HepG2 (cell line): ENCODE results near the gene PEX5. TPM values are rescaled to one million over a fixed set of nuclear protein-coding genes. Genes with fewer than 3 reads are reported as not detected.

Source experiments
- ATAC-seq: fragments of 200-7000 bp; cut with Tn5 transposase; 3 replicates; pipeline ENCODE4 v1.9.1; 2020; ENCODE audit warnings: mild to moderate bottlenecking, moderate library complexity
- BruUV-seq: library from RNA; stranded (reverse); fragments of 400-500 nt; replicated peaks from 2 replicates; lab custom pipeline; 2021; lab: Mats Ljungman, UMichigan
- CTCF ChIA-PET: fragments of 300-600 bp; formaldehyde crosslinking; extraction: SDS; loops from one replicate; lab custom pipeline; 2021; ENCODE audit warnings: low total read pairs, inconsistent platforms, low intra/inter-chr PET ratio; lab: Yijun Ruan, JAX
- POLR2A ChIA-PET: fragments of 350-600 bp; sonication (Branson Sonifier 250); formaldehyde crosslinking; loops from one replicate; lab custom pipeline; 2020; ENCODE audit warnings: antibody characterized with exemption, inconsistent platforms; lab: Yijun Ruan, JAX
- DNase-seq: peaks from one replicate; pipeline ENCODE4 v3.0.0-alpha.2; 2015; ENCODE audit warnings: low spot score
- FAIRE-seq: peaks from 3 replicates; lab custom pipeline; 2011; peaks lifted over from hg19 to GRCh38; lab: Jason Lieb, UNC
- H2AFZ ChIP-seq: one replicate; pipeline ENCODE4 v1.6.1; 2011; ENCODE audit warnings: low read length, inconsistent platforms
- H3K27ac ChIP-seq: fragments of 300-600 bp; 3 replicates; pipeline ENCODE4 v1.8.0; 2011; ENCODE audit warnings: mixed run types, mild to moderate bottlenecking, mixed read lengths, low read length, inconsistent platforms; ENCODE audit not compliant: insufficient read depth; ENCODE audit errors: extremely low read length
- H3K27me3 ChIP-seq, 2 experiments: fragments of 200-600 bp in 1 of 2; 2 replicates in 1 of 2; 3 replicates in 1 of 2; pipeline versions ENCODE4 v1.6.0 to v1.8.0; 2011; ENCODE audit warnings: low read length in 2 of 2, mild to moderate bottlenecking in 2 of 2, moderate library complexity in 2 of 2, inconsistent platforms in 1 of 2; ENCODE audit not compliant: insufficient read depth in 2 of 2, control insufficient read depth in 1 of 2
- H3K36me3 ChIP-seq, 2 experiments: fragments of 200-600 bp in 1 of 2; replicated peaks in 1 of 2; 2 replicates in 1 of 2; 3 replicates in 1 of 2; pipeline versions ENCODE4 v1.5.1 to v1.8.0; 2011; ENCODE audit warnings: low read length in 2 of 2, inconsistent platforms in 1 of 2; ENCODE audit not compliant: insufficient read depth in 2 of 2, control insufficient read depth in 1 of 2
- H3K4me1 ChIP-seq: 2 replicates; pipeline ENCODE4 v1.5.1; 2012; ENCODE audit warnings: low read length, inconsistent platforms; ENCODE audit not compliant: insufficient read depth
- H3K4me2 ChIP-seq: 2 replicates; pipeline ENCODE4 v1.6.0; 2011; ENCODE audit warnings: low read depth, low read length, inconsistent platforms
- H3K4me3 ChIP-seq, 3 experiments: fragments of 200-600 bp in 1 of 3; sonication (generic), shearing (Covaris generic) in 1 of 3; replicated peaks in 1 of 3; 2 replicates each; pipeline ENCODE4 v1.5.1; 2011 to 2016; ENCODE audit warnings: low read length in 3 of 3, inconsistent platforms in 2 of 3, low read depth in 2 of 3, mild to moderate bottlenecking in 2 of 3, control low read depth in 1 of 3, mixed read lengths in 1 of 3; ENCODE audit not compliant: insufficient read depth in 1 of 3
- H3K79me2 ChIP-seq: one replicate; pipeline ENCODE4 v1.6.1; 2011; ENCODE audit warnings: low read length, inconsistent platforms; ENCODE audit not compliant: insufficient read depth
- H3K9ac ChIP-seq: 2 replicates; pipeline ENCODE4 v1.6.0; 2011; ENCODE audit warnings: mild to moderate bottlenecking, low read depth, low read length, inconsistent platforms; ENCODE audit not compliant: insufficient read depth
- H3K9me3 ChIP-seq: 2 replicates; pipeline ENCODE4 v1.5.1; 2012; ENCODE audit warnings: mild to moderate bottlenecking, low read length
- H4K20me1 ChIP-seq: 2 replicates; pipeline ENCODE4 v1.6.0; 2011; ENCODE audit warnings: inconsistent platforms, mild to moderate bottlenecking, low read length, moderate library complexity; ENCODE audit not compliant: insufficient read depth
- ATRX ChIP-seq: sonication (generic); formaldehyde crosslinking; IDR thresholded peaks from 2 replicates; pipeline ENCODE4 v1.4.0; 2020; ENCODE audit warnings: missing genetic modification reagents, borderline replicate concordance
- GATA4 ChIP-seq: sonication (generic); IDR thresholded peaks from 2 replicates; pipeline ENCODE4 v1.6.1; 2016; ENCODE audit warnings: antibody characterized with exemption, low read depth, borderline replicate concordance
- HHEX ChIP-seq: IDR thresholded peaks from 2 replicates; pipeline ENCODE4 v1.6.1; 2016; ENCODE audit warnings: control low read depth
- KDM4B ChIP-seq: sonication (generic); formaldehyde crosslinking; IDR thresholded peaks from 2 replicates; pipeline ENCODE4 v1.4.0; 2020; ENCODE audit warnings: missing genetic modification reagents
- NFE2 ChIP-seq: sonication (generic); formaldehyde crosslinking; IDR thresholded peaks from 2 replicates; pipeline ENCODE4 v1.4.0; 2020; ENCODE audit warnings: missing genetic modification reagents
- SNRNP70 ChIP-seq: fragments of 200-400 bp; formaldehyde crosslinking; IDR thresholded peaks from 2 replicates; pipeline ENCODE4 v1.6.1; 2017; ENCODE audit warnings: mild to moderate bottlenecking, low read depth, low read length, moderate library complexity
- XBP1 ChIP-seq: sonication (generic); formaldehyde crosslinking; IDR thresholded peaks from 2 replicates; pipeline ENCODE4 v1.5.0; 2020; ENCODE audit warnings: missing genetic modification reagents
- ZFP36 ChIP-seq: fragments of 150-350 bp; IDR thresholded peaks from 2 replicates; pipeline ENCODE4 v1.6.1; 2018; ENCODE audit warnings: borderline replicate concordance, low read length, low read depth; ENCODE audit not compliant: partially characterized antibody
- ZNF782 ChIP-seq: sonication (generic); formaldehyde crosslinking; IDR thresholded peaks from 2 replicates; pipeline ENCODE4 v1.4.0; 2020; ENCODE audit warnings: missing genetic modification reagents, mild to moderate bottlenecking, borderline replicate concordance
- WGBS: methylation state at CpG from one replicate; pipeline ENCODE4 v1.1.6; 2017; ENCODE audit warnings: low lambda C conversion rate; 5-methylcytosine and 5-hydroxymethylcytosine counted together
- in situ Hi-C: cut with HindIII; loops from 2 replicates; pipeline ENCODE4 v1.10.0; 2017; ENCODE audit warnings: low pct_unique_long_range_greater_than_20kb; ENCODE audit not compliant: extremely low pct_ligation_motif_present
- intact Hi-C: fragments of 100-400 bp; cut with micrococcal nuclease; formaldehyde crosslinking; loops from one replicate; pipeline ENCODE4 v1.10.0; 2022; ENCODE audit not compliant: unreplicated experiment
- polyA plus RNA-seq, 8 experiments: library from polyadenylated mRNA; depleted of rRNA in 3 of 8; stranded (reverse) in 7 of 8; unstranded in 1 of 8; fragments of >200 nt; fragmentation: Illumina TruSeq in 4 of 8; extraction: Trizol in 4 of 8; gene quantifications; 2 replicates each; pipeline versions ENCODE4 v1.2.1 to v1.2.3, GENCODE V29; 2011 to 2016; ENCODE audit warnings: low read depth in 4 of 8, missing spikeins in 1 of 8, mixed read lengths in 1 of 8; ENCODE audit not compliant: insufficient read depth in 1 of 8
- total RNA-seq, 5 experiments: library from RNA; depleted of rRNA; stranded (reverse); fragments of >200 nt; fragmentation: Illumina TruSeq; extraction: Trizol; gene quantifications; 2 replicates each; pipeline ENCODE4 v1.2.3, GENCODE V29; 2016; ENCODE audit warnings: low read depth in 1 of 5

Gene PEX5
- total and polyA plus RNA-seq, 2 of the 13 experiments (the other 11 are each of a cell fraction or from before 2014, with no cell fraction given), result 16.4 to 29.0 TPM

DNA sequence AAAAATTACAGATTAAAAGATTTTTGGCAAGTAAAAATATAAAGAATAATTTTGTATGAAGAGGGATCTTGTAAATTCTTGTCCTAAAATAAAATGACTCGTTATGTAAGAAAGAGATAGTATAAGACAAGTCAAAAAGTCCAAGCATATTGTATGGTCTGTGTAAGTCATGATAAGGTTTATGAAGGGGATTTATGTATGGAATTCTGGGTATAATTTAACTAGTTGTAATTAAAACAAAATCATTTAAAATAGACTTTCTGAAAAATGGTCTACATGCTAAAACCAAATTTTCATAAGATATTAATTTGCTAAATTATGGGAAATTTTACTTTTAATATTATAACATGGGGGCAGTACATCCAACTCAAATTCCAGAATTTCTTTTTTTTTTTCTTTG, 17.6 kb upstream of the PEX5 start:
- no peaks in the 10 kb centered on the region for H4K20me1 ChIP-seq
- DNase-seq (no peak), FAIRE-seq (no peak)
- ChIA-PET CTCF (no interaction called here), POLR2A (no interaction called here)
- 0% methylated on average over 1 of the region's 1 CpG for WGBS
- H3K9me3 ChIP-seq, result peaks cover 56% of the 10 kb centered on the region
- no peak overlapping the region for H3K4me2 ChIP-seq
- no TSS peak for BruUV-seq
- no peaks in the 10 kb centered on the region for H3K36me3 ChIP-seq
- no peaks in the 10 kb centered on the region for H3K27me3 ChIP-seq
- no peaks in the 10 kb centered on the region for H3K4me1 ChIP-seq
- no peak overlapping the region for H3K9ac ChIP-seq
- in situ Hi-C loops, result no loop called here
- H3K79me2 ChIP-seq, result no peaks in the 10 kb centered on the region
- TF ChIP-seq ZFP36 (peak; percentile 46), ZNF782 (CRISPR knock-in tag) (no peak)
- TF ChIP-seq, all 625 proteins: peak for 1
- H3K4me3 ChIP-seq, result no peak overlapping the region
- H3K27ac ChIP-seq, result no peak overlapping the region
- H2AFZ ChIP-seq, result no peak overlapping the region
- intact Hi-C loops, result no loop called here
- no peak for ATAC-seq

DNA sequence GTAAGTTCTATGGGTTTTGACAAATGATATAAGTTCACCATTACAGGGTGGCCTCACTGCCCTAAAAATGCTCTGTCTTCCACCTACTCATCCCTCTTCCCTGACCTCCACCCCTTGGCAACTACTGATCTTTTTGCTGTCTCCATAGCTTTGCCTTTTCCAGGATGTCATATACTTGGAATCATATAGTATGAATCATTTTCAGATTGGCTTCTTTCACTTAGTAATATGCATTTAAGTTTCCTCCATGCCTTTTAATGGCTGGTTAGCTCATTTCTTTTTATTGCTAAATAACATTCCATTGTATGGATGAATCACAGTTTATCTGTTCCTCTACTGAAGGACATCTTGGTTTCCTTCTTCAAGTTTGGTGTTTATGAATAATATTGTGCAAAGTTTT, 14.0 kb upstream of the PEX5 start:
- ATAC-seq, result no peak
- Histone ChIP-seq H3K36me3 (no peaks in the 10 kb centered on the region), H3K9ac (no peak overlapping the region), H3K4me1 (no peaks in the 10 kb centered on the region), H3K4me3 (no peak overlapping the region), H4K20me1 (no peaks in the 10 kb centered on the region), H3K27ac (no peak overlapping the region), H2AFZ (no peak overlapping the region), H3K9me3 (peaks cover 21% of the 10 kb centered on the region), H3K27me3 (no peaks in the 10 kb centered on the region), H3K79me2 (no peaks in the 10 kb centered on the region), H3K4me2 (no peak overlapping the region)
- no peak for DNase-seq
- POLR2A ChIA-PET, result no interaction called here
- in situ Hi-C loops, result no loop called here
- CTCF ChIA-PET, result no interaction called here
- intact Hi-C loops, result no loop called here
- no peak for TF ChIP-seq XBP1 (CRISPR knock-in tag)
- TF ChIP-seq NFE2, result no peak
- no peak for TF ChIP-seq HHEX (CRISPR knock-in tag)
- no peak for TF ChIP-seq GATA4
- TF ChIP-seq ATRX, result no peak
- TF ChIP-seq KDM4B (CRISPR knock-in tag), result no peak
- TF ChIP-seq SNRNP70, result no peak
- BruUV-seq, result no TSS peak
- FAIRE-seq, result no peak
